Esophagus (tissue), 2 donors: ENCODE data around the gene ESRRG. TPM values are rescaled to one million over a fixed set of nuclear protein-coding genes. Genes with fewer than 3 reads are reported as not detected.

Source experiments
- H3K27ac ChIP-seq, 2 donors: one replicate each; pipeline ENCODE4 v1.5.1; 2013; ENCODE audit warnings: low read depth in 2 of 2, mild to moderate bottlenecking in 2 of 2, inconsistent platforms in 1 of 2, low read length in 1 of 2, moderate library complexity in 1 of 2
- H3K27me3 ChIP-seq, 2 donors: one replicate each; pipeline ENCODE4 v1.6.1; 2013; ENCODE audit warnings: low read length in 2 of 2, control low read depth in 1 of 2, mild to moderate bottlenecking in 1 of 2; ENCODE audit not compliant: insufficient read depth in 2 of 2, control insufficient read depth in 1 of 2
- H3K36me3 ChIP-seq, 2 donors: one replicate each; pipeline ENCODE4 v1.6.1; 2013; ENCODE audit warnings: low read length in 1 of 2; ENCODE audit not compliant: control insufficient read depth in 2 of 2, insufficient read depth in 2 of 2
- H3K4me1 ChIP-seq, 2 donors: one replicate each; pipeline ENCODE4 v1.6.1; 2013; ENCODE audit warnings: low read length in 1 of 2; ENCODE audit not compliant: control insufficient read depth in 2 of 2, insufficient read depth in 2 of 2
- H3K4me3 ChIP-seq, 2 donors: one replicate each; pipeline ENCODE4 v1.5.1; 2013; ENCODE audit warnings: low read length in 2 of 2, mild to moderate bottlenecking in 2 of 2, low read depth in 1 of 2, moderate library complexity in 1 of 2
- H3K9me3 ChIP-seq, 2 donors: one replicate each; pipeline ENCODE4 v1.6.1; 2013; ENCODE audit warnings: mild to moderate bottlenecking in 2 of 2, low read depth in 1 of 2, low read length in 1 of 2, moderate library complexity in 1 of 2; ENCODE audit not compliant: control insufficient read depth in 2 of 2, insufficient read depth in 1 of 2
- WGBS, 2 donors: extraction: QIAGEN DNeasy Blood & Tissue Kit; methylation state at CpG; one replicate each; pipeline ENCODE4 v1.1.7; 2013; 5-methylcytosine and 5-hydroxymethylcytosine counted together
- polyA plus RNA-seq, 2 donors: library from polyadenylated mRNA; stranded (reverse); fragments of 200-250 nt; gene quantifications; one replicate each; pipeline ENCODE4 v1.2.3, GENCODE V29; 2013
- donor health status: healthy with polysubstance abuse.
- donor health status: Bipolar disorder and iron deficiency.

The ESRRG gene
- polyA plus RNA-seq, 2 donors: 0.12 TPM

DNA sequence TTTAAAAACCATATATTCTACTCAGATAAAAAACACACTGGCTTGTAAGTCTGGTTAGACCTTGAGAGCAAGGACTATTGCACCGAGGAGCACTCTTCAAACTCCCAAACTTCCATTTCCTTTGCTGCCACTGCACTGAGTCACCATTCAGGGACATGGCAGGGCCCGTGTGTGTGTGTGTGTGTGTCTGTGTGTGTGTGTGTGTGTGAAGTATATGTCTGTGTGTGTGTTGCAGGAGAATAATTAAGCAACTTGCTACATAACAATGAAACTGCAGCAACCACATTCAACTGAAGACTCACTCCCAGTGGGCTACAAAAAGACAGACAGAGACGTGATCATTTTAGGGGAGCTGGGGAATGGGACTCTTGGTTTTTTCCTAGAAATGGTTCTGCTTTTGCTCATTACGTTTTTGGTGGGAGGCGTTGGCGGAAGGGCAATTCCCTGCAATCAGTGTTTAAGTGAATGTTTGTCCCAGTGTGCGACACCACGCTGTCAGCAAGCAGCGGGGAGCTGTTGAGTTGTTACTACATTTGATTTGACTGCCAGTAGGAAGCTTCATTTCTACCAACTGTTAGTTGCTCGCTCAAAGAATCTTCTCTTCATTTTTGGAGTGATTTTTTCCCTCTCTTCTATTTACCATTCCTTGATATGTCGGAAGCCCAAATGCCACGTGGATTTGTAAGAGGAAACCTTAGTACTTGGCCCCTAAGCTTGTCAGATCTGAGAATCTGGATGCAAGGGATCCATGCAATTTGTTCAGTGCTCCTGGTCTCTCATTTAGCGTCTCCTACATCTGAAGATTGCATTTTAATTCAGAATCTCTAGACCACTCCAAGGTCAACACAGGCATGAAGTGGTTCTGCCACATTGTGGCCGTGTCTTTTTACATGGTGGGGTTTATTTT is 36.1 kb downstream of the ESRRG start:
- H3K4me3 ChIP-seq: no peak overlapping the region
- H3K36me3 ChIP-seq: no peaks in the 10 kb centered on the region
- no peak overlapping the region for H3K27ac ChIP-seq
- H3K4me1 ChIP-seq: no peaks in the 10 kb centered on the region
- H3K27me3 ChIP-seq: no peaks in the 10 kb centered on the region
- no peaks in the 10 kb centered on the region for H3K9me3 ChIP-seq
- 61 to 65% methylated on average over 14 of the region's 14 CpGs for whole genome bisulfite sequencing, 2 donors

DNA sequence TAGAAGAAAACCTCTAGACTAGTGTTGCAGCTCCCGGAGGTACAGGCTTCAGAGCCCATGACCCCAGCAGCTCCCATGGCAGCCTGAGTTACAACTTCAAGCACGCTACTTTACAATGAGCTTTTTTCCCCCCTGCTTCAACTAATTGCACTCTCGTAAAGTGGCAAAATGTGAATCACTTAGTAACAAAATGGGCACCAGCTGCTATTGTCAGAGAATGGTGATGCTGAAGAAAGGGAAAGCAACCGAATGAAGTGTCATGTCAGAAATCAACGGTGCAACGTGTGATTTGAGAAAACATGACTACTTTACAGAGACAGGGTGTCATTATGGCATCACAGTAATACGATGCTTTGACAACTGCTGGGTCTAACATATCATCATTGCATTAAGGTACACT is 40.5 kb downstream of the ESRRG start:
- WGBS, 2 donors: 84 to 89% methylated on average over 7 of the region's 7 CpGs
- no peak overlapping the region for H3K4me3 ChIP-seq

DNA sequence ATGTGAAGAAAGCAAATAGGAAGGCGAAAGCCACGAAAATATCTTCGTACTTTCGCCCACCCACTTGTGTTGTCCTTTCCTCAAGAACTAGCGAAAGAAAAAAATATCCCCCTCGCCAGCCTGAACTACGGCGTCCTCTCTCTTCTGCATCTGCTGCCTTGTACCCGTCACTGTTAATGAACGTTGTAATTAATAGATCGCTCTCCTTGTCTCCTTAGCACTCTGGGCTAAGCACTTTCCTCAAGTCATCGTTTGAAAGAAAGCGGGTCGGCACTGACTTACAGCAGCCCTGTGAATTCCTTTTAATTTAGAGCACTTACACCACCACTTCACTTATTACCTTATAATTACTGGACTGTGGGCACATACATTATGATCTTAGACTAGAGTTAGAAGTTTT is 44.1 kb downstream of the ESRRG start:
- H3K4me1 ChIP-seq: no peaks in the 10 kb centered on the region
- H3K9me3 ChIP-seq: no peaks in the 10 kb centered on the region
- H3K4me3 ChIP-seq: no peak overlapping the region
- H3K27ac ChIP-seq: no peak overlapping the region
- H3K36me3 ChIP-seq: no peaks in the 10 kb centered on the region
- 83 to 86% methylated on average over 14 of the region's 14 CpGs for WGBS, 2 donors
- no peaks in the 10 kb centered on the region for H3K27me3 ChIP-seq

More for the DNA sequence above, 40.5 kb downstream of the ESRRG start:
- no peaks in the 10 kb centered on the region for H3K27me3 ChIP-seq
- H3K36me3 ChIP-seq: no peaks in the 10 kb centered on the region
- no peaks in the 10 kb centered on the region for H3K4me1 ChIP-seq
- no peaks in the 10 kb centered on the region for H3K9me3 ChIP-seq
- no peak overlapping the region for H3K27ac ChIP-seq

DNA sequence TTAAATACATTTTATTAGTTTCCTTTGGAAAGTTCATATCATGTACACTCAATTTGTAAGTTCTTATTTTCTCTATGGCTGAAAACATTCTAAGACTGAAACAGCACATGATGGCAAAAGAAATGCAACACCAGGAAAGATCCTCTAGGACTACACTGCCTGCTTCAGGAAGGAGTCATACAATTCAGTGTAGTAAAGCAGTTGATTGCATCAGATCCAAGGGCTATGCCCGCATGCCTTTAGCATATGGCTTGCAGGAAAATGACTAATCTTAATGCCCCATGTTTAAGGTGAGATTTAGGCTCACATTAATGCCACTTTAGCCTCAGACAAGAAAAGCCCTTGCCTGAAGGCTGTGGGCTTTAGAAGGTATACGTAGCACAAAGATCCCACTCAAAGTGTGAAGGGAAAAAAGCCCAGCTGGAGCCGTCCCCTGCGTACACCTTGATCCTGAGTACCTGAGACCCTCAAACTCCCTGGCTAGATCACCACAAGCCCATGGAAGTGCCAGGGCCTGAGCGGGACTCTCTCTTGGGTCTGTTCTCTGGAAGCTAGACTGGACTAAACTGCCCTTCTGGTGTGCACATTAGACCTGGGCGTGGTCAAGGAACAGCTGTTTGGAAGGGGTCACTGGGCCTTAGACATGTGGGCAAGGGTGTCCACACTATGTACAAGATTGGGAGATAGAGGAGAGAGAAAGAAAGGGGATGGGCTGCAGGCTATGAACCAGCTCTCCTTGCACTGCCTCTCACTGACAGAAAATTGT is 52.9 kb downstream of the ESRRG start:
- no peaks in the 10 kb centered on the region for H3K27me3 ChIP-seq
- no peak overlapping the region for H3K4me3 ChIP-seq
- H3K36me3 ChIP-seq: no peaks in the 10 kb centered on the region
- no peaks in the 10 kb centered on the region for H3K4me1 ChIP-seq
- 90 to 95% methylated on average over 6 of the region's 6 CpGs for WGBS, 2 donors
- no peak overlapping the region for H3K27ac ChIP-seq
- H3K9me3 ChIP-seq: no peaks in the 10 kb centered on the region

DNA sequence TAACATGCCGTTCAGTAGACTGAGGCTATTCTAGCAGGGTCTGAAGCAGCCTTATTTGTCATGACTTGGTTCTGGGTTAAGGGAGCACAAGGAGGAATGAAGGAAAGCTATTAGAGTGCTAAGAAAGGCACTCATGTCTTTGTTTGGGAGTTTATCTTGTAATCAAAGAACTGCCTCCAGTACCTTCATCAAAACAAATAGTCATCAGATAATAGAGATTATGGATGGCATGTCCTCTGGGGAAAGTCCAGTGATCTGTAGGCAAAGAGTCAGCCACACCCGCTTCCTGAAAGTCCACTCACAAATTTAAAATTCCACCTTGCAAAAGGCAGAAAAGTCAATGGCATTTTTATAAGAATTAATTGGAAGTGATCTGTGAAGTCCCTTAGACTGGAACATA is 56.8 kb downstream of the ESRRG start:
- 84 to 92% methylated on average over 2 of the region's 2 CpGs for WGBS, 2 donors
- Histone ChIP-seq H3K4me1 (no peaks in the 10 kb centered on the region), H3K9me3 (no peaks in the 10 kb centered on the region), H3K27ac (no peak overlapping the region), H3K4me3 (no peak overlapping the region), H3K27me3 (no peaks in the 10 kb centered on the region), H3K36me3 (no peaks in the 10 kb centered on the region)

DNA sequence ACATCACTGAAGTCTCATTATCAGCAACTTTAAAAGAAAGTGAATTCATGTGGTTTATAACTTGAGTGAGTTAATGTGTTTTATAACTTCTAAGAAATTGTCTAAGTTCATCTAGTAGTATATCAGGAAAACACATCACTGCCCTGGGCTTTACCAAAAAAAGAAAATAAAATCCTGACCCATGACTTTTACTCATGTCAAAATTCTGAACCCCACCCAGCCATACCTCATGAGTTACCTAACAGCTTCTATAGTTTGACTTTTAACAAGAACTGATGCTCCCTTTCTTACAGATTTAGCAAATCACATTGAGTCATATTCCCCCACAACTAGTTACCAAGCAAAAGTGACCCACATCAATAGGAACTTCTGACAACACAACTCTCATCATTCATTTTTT is 57.4 kb downstream of the ESRRG start:
- H3K9me3 ChIP-seq: no peaks in the 10 kb centered on the region
- H3K4me3 ChIP-seq: no peak overlapping the region
- no peaks in the 10 kb centered on the region for H3K4me1 ChIP-seq
- H3K27ac ChIP-seq: no peak overlapping the region
- no peaks in the 10 kb centered on the region for H3K36me3 ChIP-seq
- no peaks in the 10 kb centered on the region for H3K27me3 ChIP-seq

DNA sequence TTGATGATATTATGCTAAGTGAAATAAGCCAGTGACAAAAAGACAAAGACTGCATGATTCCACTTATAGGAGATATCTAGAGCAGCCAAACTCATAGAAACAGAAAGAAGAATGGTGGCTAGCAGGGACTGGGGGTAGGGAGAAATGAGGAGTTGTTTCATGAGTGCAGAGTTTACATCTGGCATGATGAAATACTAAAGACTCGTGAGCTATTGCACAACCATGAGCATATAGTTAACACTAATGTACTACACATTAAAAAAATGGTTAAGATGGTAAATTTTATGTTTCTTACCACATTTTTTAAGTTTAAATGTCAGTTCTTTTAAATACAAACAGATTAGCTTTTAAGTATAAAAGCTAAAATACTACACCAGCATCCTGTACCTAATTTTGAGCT is 57.8 kb downstream of the ESRRG start:
- 55 to 57% methylated on average over 1 of the region's 1 CpG for WGBS, 2 donors
- Histone ChIP-seq H3K4me3 (no peak overlapping the region), H3K4me1 (no peaks in the 10 kb centered on the region), H3K27ac (no peak overlapping the region), H3K9me3 (no peaks in the 10 kb centered on the region), H3K27me3 (no peaks in the 10 kb centered on the region), H3K36me3 (no peaks in the 10 kb centered on the region)

DNA sequence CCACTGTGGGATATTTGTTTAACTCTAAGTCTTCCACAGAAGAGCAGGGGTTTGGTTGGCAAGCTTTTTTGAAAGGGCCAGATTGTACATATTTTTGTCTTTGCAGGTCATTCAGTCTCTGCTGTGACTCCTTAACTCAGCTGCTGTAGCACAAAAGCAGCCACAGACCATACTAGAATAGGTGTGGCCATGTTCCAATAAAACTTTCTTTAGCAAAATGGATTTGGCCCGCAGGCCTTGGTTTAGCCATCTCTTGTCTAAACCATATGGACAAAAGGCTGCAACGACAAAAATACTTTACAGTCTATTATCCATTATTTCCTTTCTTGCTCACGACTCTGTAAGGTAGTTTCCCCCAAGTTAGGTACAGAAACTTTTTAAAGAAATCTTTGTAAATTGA is 60.5 kb downstream of the ESRRG start:
- Histone ChIP-seq H3K36me3 (no peaks in the 10 kb centered on the region), H3K27me3 (no peaks in the 10 kb centered on the region), H3K9me3 (no peaks in the 10 kb centered on the region), H3K4me1 (no peaks in the 10 kb centered on the region), H3K27ac (no peak overlapping the region), H3K4me3 (no peak overlapping the region)
- WGBS, 2 donors: 61 to 83% methylated on average over 3 of the region's 3 CpGs

DNA sequence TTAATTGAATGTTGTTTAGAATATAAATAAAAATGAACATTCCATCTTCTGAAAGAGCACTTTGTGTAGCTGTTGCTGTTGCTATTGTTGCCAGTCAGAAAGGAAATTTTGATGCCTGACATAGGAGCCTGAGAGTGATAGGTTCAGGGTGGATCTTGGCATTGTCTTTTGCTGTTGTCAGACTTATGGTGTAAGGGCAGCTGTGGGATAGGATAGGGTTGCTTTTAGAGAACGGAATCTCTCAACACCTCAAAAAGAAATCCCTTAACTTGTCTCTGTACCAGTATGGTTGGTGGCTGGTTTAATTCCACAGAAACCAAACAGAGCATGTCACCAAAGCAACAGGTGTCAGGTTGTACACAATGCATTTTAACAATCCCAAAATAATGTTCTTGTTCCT is 62.7 kb downstream of the ESRRG start:
- Histone ChIP-seq H3K27ac (no peak overlapping the region), H3K36me3 (no peaks in the 10 kb centered on the region), H3K4me3 (no peak overlapping the region), H3K9me3 (no peaks in the 10 kb centered on the region), H3K4me1 (no peaks in the 10 kb centered on the region), H3K27me3 (no peaks in the 10 kb centered on the region)
- 74 to 91% methylated on average over 1 of the region's 1 CpG for WGBS, 2 donors
